SK-N-SH treated with all-trans-retinoic acid at 6 μM for 48 hours (cell line): ENCODE data around the gene MAGED4.
A peak's percentile ranks its signal among the peaks of the same experiment; 100 is the strongest.

Experiments
- ATAC-seq: fragments of 200-7000 bp; cut with Tn5 transposase; 3 replicates; pipeline ENCODE4 v1.9.1; 2020; ENCODE audit warnings: mild to moderate bottlenecking, moderate library complexity
- ARNTL ChIP-seq: fragments of 450-650 bp; formaldehyde crosslinking; IDR thresholded peaks from 2 replicates; pipeline ENCODE4 v1.5.0; 2020; ENCODE audit warnings: low read depth, mild to moderate bottlenecking, moderate library complexity, borderline replicate concordance
- BACH2 ChIP-seq: fragments of 250-450 bp; sonication (Bioruptor Pico); IDR thresholded peaks from 2 replicates; pipeline ENCODE4 v1.9.0; 2021; ENCODE audit warnings: mild to moderate bottlenecking, borderline replicate concordance
- CREB5 ChIP-seq: fragments of 250-450 bp; sonication (Bioruptor Pico); IDR thresholded peaks from 2 replicates; pipeline ENCODE4 v1.5.1; 2020; ENCODE audit warnings: low read depth, mild to moderate bottlenecking, moderate library complexity
- CSDC2 ChIP-seq: fragments of 250-450 bp; sonication (Bioruptor Pico); IDR thresholded peaks from 2 replicates; pipeline ENCODE4 v1.5.0; 2020; ENCODE audit warnings: mild to moderate bottlenecking, moderate library complexity
- CSRNP3 ChIP-seq: fragments of 250-450 bp; sonication (Bioruptor Pico); IDR thresholded peaks from 2 replicates; pipeline ENCODE4 v1.5.1; 2021; ENCODE audit warnings: mild to moderate bottlenecking, moderate library complexity
- GLIS3 ChIP-seq: fragments of 250-450 bp; sonication (Bioruptor Pico); IDR thresholded peaks from 2 replicates; pipeline ENCODE4 v1.5.0; 2020; ENCODE audit warnings: mild to moderate bottlenecking, moderate library complexity
- ISL1 ChIP-seq: fragments of 250-450 bp; sonication (Bioruptor Pico); IDR thresholded peaks from 2 replicates; pipeline ENCODE4 v2.1.2; 2022; ENCODE audit warnings: mild to moderate bottlenecking, moderate library complexity
- PATZ1 ChIP-seq: fragments of 250-450 bp; sonication (Bioruptor Pico); IDR thresholded peaks from 2 replicates; pipeline ENCODE4 v1.8.0; 2020; ENCODE audit warnings: mild to moderate bottlenecking, moderate library complexity, borderline replicate concordance
- POU6F1 ChIP-seq: fragments of 250-450 bp; sonication (Bioruptor Pico); IDR thresholded peaks from 2 replicates; pipeline ENCODE4 v1.8.0; 2021; ENCODE audit warnings: low read depth, mild to moderate bottlenecking, moderate library complexity, borderline replicate concordance
- PPARA ChIP-seq: fragments of 250-450 bp; sonication (Bioruptor Pico); IDR thresholded peaks from 2 replicates; pipeline ENCODE4 v1.5.0; 2020; ENCODE audit warnings: mild to moderate bottlenecking, borderline replicate concordance
- RARB ChIP-seq: fragments of 250-450 bp; sonication (Bioruptor Pico); IDR thresholded peaks from 2 replicates; pipeline ENCODE4 v1.8.0; 2021; ENCODE audit warnings: mild to moderate bottlenecking, moderate library complexity
- TCF4 ChIP-seq: fragments of 250-450 bp; sonication (Bioruptor Pico); IDR thresholded peaks from 2 replicates; pipeline ENCODE4 v1.8.0; 2021; ENCODE audit warnings: mild to moderate bottlenecking, moderate library complexity, borderline replicate concordance
- TSHZ2 ChIP-seq: fragments of 250-450 bp; sonication (Bioruptor Pico); IDR thresholded peaks from 2 replicates; pipeline ENCODE4 v1.5.0; 2020; ENCODE audit warnings: mild to moderate bottlenecking, moderate library complexity
- ZC3H10 ChIP-seq: fragments of 250-450 bp; sonication (Bioruptor Pico); IDR thresholded peaks from 2 replicates; pipeline ENCODE4 v1.5.1; 2021; ENCODE audit warnings: mild to moderate bottlenecking, moderate library complexity
- ZFP3 ChIP-seq: fragments of 250-450 bp; sonication (Bioruptor Pico); IDR thresholded peaks from 2 replicates; pipeline ENCODE4 v1.5.0; 2020; ENCODE audit warnings: mild to moderate bottlenecking, moderate library complexity
- ZFP30 ChIP-seq: fragments of 450-650 bp; formaldehyde crosslinking; IDR thresholded peaks from 2 replicates; pipeline ENCODE4 v1.5.0; 2022; ENCODE audit warnings: mild to moderate bottlenecking, moderate library complexity
- ZNF565 ChIP-seq: fragments of 450-650 bp; formaldehyde crosslinking; conservative IDR thresholded peaks from 2 replicates; pipeline ENCODE4 v1.5.0; 2020; ENCODE audit warnings: low read depth, mild to moderate bottlenecking, moderate library complexity
- ZNF70 ChIP-seq: fragments of 450-650 bp; formaldehyde crosslinking; IDR thresholded peaks from 2 replicates; pipeline ENCODE4 v1.5.0; 2020; ENCODE audit warnings: mild to moderate bottlenecking, moderate library complexity
- ZNF8 ChIP-seq: fragments of 450-650 bp; formaldehyde crosslinking; IDR thresholded peaks from 2 replicates; pipeline ENCODE4 v1.5.0; 2020; ENCODE audit warnings: mild to moderate bottlenecking, moderate library complexity

The MAGED4 gene

GRCh38 chrX:52184440-52185077 is at the start of gene MAGED4:
Gene MAGED4, plus strand, starts transcription at chrX:52184888. Its CDS starts 1,035 bp downstream, at chrX:52185923.
- ATAC-seq, result peak; percentile 89

GRCh38 chrX:52138830-52139544 is 45.7 kb upstream of the MAGED4 start:
- TF ChIP-seq CREB5 (CRISPR knock-in tag) (no peak), ZFP3 (CRISPR knock-in tag) (no peak), RARB (CRISPR knock-in tag) (no peak), GLIS3 (no peak), ZNF70 (CRISPR knock-in tag) (no peak), ARNTL (CRISPR knock-in tag) (no peak), CSDC2 (CRISPR knock-in tag) (no peak), BACH2 (CRISPR knock-in tag) (no peak), ZC3H10 (CRISPR knock-in tag) (no peak), CSRNP3 (no peak), ZFP30 (no peak)
- no peak for ATAC-seq

GRCh38 chrX:52139545-52139895 is 45.2 kb upstream of the MAGED4 start:
- no peak for ATAC-seq
- TF ChIP-seq TCF4 (CRISPR knock-in tag), result no peak
- TF ChIP-seq ZNF565, result no peak
- no peak for TF ChIP-seq BACH2 (CRISPR knock-in tag)
- TF ChIP-seq CREB5 (CRISPR knock-in tag), result no peak
- TF ChIP-seq PATZ1, result no peak
- TF ChIP-seq ZNF70 (CRISPR knock-in tag), result no peak
- TF ChIP-seq CSDC2 (CRISPR knock-in tag), result no peak
- TF ChIP-seq ZNF8 (CRISPR knock-in tag), result no peak
- no peak for TF ChIP-seq PPARA (CRISPR knock-in tag)
- TF ChIP-seq ISL1 (CRISPR knock-in tag), result no peak
- TF ChIP-seq TSHZ2 (CRISPR knock-in tag), result no peak
- no peak for TF ChIP-seq POU6F1 (CRISPR knock-in tag)
- TF ChIP-seq ARNTL (CRISPR knock-in tag), result no peak
- TF ChIP-seq ZFP30, result no peak
